GM18909 (cell line): ENCODE results near the gene ANKFN1.

Source experiments
- ATAC-seq: cut with Tn5 transposase; IDR thresholded peaks from one replicate; pipeline ENCODE4 v1.9.1; 2021; ENCODE audit warnings: mild to moderate bottlenecking; ENCODE audit not compliant: unreplicated experiment, poor library complexity

ANKFN1 gene, protein sequence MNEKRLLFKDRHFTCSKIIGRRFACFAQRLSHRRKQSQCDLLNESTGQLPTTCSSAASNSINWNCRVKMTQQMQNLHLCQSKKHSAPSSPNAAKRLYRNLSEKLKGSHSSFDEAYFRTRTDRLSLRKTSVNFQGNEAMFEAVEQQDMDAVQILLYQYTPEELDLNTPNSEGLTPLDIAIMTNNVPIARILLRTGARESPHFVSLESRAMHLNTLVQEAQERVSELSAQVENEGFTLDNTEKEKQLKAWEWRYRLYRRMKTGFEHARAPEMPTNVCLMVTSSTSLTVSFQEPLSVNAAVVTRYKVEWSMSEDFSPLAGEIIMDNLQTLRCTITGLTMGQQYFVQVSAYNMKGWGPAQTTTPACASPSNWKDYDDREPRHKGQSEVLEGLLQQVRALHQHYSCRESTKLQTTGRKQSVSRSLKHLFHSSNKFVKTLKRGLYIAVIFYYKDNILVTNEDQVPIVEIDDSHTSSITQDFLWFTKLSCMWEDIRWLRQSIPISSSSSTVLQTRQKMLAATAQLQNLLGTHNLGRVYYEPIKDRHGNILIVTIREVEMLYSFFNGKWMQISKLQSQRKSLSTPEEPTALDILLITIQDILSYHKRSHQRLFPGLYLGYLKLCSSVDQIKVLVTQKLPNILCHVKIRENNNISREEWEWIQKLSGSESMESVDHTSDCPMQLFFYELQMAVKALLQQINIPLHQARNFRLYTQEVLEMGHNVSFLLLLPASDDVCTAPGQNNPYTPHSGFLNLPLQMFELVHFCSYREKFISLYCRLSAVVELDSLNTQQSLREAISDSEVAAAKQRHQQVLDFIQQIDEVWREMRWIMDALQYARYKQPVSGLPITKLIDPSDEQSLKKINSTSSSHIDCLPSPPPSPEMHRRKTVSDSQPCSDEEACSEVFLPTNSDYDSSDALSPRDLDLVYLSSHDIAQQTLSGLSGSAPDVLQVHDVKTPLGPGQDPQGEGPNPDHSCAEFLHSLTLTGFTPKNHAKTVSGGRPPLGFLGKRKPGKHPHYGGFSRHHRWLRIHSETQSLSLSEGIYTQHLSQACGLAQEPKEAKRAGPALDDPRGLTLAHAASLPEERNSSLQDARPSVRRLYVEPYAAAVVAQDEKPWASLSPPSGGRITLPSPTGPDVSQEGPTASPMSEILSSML

DNA sequence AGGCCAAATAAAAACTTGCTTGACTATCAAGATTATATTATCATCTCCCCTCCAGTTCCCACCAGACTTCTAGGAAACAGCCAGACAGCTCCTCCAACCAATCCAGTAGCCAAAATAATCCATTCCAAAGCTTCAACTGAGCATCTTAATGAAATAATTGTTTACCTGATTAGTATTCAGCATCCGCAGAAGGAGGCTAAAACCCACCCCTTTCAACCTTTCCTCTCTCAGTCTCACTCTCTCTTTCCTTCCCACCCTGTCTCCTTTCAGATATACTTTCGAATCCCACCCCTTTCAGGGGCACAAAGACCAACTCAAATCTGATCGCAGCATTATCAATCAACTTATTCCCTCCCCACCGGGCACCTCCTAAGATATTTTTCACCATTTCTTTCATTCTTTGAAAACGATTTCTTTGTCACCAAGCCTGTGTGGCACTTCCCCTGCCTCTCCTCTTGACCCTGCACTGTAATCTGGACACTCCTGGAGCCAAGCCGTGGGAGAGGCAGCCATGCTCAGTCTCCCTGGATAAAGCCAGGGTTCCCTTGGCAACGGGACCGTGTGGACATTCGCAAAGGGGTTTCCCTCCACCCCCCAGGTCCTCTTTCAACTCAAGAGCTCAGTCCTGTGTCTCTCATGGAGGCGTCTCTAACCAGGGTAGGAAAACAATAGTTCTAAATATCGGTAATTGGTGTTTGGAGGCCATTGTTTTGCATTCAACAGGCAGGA, at the start of gene ANKFN1:
Gene ANKFN1 (plus strand): TSS at position 602 of the 729 bp plus-strand sequence. CDS start 59,193 bp downstream, outside the sequence.
- ATAC-seq: no peak

DNA sequence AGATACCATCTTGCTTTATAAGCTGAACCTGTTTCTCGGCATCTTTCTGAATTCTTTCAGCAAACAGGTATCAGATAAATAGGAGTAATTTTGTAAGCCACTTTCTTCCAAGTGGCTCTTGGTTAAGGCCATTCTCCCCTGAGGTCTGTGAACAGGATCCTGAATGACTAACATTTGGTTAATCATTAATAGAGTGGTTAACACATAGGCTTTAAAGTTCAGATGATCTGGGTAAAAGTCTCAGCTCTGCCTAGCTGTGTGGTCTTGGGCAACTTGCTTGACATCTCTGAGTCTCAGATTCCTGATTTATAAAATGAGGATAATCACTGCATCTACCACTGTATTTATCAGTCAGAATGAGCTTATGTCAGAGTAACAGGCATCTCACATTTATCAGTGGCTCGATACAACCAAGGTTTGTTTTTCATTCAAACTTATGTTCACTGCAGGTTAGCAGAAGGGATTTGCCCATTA, 44.4 kb upstream of the ANKFN1 start:
- ATAC-seq: peak; percentile 85

DNA sequence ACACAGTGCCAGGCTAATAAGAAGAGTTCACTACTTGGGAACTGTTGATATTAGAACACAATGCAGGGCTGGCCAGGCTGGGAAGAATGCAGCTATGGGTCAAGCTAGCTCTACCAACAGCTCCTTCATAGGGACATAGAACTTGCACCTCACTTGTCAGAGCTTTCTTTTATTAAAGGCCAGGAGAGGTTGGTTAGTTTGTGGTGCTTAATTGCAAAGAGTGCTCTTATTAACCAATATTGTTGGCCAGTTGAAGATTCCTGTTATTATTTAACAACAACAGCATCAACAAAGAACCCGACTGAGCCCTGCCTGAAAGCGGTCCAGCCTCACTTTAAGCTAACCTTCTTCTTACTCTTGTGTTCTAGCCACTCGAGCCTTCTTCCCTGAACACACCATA, 43.4 kb upstream of the ANKFN1 start:
- no peak for ATAC-seq

DNA sequence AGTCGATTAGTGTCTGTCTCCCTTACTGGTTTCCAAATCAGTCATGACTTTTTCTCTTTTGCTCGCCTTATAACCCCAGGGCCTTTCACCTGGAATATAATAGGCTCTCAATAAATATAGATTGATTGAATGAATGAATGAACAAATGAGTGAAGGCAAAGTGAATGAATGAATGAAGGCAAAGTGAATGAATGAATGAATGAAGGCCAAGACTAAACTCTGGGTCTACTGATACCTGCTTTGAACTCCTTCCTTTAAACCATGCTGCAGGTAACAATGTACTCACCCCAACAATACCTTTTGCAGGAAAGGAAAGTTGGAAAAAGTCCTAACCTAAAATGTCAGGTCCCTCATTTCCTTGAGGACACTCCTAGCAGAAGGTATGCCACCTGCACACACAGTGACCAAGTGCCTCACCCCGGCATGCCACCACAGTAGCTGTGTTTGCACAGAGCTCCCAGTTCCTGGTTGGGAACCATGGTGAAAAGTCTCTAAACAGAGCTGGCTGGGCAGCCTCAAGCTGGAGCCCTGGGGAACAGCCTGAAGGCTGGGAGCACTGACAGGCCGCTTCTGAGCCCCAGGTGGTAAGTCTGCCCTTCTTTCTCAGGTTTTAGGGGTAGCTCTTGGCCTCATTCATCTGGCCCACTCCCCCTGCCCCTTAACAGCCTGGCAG, 42.7 kb upstream of the ANKFN1 start:
- no peak for ATAC-seq

DNA sequence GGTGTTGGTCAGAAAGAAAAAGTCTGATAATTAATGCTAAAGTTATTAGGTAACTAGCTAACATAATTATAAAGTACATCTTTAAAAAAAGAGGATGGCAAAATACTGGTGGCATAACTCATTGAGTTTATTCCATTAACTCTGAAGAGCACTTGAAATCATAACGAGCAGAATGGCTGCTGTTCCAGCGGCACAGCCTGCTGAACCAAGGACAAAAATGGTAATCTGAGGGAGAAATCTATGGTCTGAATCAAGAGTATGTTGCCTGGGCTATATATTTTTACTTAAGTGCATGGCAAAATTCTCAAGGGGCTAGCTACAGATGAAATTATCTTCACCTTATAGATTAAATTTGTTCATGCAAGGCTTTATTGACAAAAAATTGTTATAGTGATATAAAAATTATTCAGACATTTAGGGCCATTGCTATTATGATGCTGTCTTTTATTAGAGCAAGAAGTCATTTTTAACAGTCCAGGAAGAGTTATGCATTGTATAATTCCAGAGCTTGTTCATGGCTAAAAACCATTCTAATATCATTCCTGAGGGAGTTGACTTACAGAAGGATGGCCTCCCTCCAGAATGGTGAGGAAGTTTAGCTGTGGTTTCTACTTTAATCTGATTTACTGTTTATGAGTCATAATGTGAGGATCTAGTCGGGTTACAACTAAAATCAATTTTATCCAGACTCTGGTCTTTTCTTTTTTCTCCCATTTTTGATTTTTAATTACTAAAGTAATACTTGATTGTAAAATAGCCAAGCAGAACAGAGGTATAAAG, 41.4 kb upstream of the ANKFN1 start:
- no peak for ATAC-seq

DNA sequence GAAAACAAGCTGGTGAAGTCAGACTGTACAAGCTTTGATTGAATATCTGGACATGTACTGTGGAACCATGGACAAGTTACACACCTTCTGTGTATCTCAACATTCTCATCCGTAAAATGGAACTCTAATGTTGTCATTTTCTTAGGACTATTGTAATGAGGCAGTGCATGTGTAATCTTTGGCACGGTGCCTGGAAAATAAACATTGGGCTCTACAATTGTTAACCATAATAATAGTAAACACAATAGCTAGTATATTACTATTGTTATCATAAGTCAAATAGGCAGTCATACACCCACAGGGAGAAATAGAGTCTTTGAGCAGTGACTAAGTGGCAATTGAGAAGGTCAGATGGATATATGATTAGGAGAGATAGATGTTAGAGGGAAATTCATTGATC, 39.8 kb upstream of the ANKFN1 start:
- no peak for ATAC-seq

DNA sequence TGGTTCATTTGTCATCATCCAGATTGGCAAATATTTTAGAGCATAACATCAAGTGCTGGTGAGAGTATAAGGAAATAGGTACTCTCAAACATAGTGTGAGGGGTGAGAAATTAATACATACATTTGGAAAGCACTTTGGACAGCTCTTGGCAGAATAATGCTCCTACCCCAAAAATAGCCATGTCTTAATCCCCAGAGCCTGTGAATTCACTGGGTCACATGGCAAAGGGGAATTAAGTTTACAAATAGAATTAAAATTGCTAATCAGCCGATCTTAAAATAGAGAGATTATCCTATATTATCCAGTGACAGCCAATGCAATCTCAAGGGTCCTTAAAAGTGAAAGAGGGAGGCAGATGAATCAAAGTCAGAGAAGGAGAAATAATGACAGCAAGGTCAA, 38.8 kb upstream of the ANKFN1 start:
- ATAC-seq: no peak

DNA sequence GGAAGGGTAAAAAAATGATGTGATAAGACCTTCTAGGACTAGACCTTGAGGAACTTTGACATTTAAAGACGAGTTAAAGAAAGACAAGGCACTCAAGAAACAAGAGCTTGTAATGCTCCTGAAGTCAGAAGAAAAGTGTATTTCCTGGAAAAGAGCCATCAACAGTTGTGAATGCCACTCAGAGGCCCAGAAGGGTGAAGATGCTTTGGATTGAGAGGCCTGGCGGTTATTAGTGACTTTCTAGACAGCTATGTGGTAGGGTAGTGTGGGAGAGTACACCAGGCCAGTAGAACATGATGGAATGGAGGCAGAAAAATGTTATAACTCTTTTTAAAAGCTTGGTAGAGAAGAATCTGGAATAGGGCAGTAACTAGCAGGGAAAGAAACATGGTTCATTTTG, 34.1 kb upstream of the ANKFN1 start:
- ATAC-seq: no peak

DNA sequence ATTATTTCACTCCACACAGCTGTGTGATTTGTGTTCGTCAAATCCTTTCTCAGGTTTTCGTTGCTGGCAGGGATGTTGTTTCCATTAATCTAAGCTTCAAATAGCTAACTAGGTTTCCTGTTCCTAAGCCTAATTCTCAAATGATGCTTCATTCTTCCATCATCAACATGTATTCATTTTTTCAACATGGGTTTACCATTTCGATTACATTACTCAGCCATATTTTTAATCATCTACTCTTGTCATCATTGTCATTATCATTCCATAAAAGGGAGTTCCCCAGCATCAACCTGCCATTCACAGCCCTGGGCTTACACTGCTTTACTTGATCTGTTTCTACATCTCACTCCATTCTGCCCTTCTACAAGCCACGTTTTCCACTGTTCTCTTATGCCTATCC, 33.3 kb upstream of the ANKFN1 start:
- no peak for ATAC-seq

DNA sequence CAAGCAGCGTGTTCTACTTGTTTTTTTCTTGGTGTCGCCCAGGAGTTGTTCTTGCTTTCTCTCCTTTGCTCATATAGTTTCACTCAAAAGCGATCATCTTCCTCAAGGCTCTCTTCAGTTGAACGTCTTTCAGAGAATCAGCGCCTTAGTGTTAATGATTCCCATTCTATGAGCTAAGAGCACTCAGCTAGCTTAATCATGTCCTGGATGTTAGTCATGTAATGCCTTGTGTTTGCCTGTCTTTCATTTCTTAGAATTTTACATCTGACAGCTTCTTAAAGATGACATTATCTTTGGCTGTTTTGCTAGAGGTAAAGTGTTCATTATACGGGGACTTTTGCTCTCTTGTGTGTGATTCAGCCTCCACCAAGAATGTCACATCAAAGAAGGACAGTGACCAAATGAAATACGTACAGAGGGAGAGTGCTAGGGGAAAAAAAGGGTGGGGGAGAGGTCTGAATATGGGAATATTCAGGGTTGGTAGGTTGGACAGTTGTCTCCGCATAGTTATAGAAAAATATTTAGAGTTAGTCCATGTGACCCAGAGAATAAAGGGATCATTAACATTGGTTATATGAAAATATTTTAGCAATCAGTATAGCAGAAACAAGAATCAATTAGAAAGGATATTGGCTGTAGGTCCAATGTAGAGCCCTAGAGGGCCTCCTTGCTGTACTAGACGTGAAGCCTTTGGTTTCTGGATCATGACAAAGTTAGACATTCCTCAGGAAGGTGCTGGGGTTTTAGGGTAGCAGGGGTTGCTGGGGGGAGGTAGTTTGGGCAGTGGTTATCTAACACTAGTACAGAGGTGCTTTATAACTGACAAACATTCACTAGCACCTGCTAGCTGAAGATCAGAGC, 31.9 kb upstream of the ANKFN1 start:
- ATAC-seq: no peak

DNA sequence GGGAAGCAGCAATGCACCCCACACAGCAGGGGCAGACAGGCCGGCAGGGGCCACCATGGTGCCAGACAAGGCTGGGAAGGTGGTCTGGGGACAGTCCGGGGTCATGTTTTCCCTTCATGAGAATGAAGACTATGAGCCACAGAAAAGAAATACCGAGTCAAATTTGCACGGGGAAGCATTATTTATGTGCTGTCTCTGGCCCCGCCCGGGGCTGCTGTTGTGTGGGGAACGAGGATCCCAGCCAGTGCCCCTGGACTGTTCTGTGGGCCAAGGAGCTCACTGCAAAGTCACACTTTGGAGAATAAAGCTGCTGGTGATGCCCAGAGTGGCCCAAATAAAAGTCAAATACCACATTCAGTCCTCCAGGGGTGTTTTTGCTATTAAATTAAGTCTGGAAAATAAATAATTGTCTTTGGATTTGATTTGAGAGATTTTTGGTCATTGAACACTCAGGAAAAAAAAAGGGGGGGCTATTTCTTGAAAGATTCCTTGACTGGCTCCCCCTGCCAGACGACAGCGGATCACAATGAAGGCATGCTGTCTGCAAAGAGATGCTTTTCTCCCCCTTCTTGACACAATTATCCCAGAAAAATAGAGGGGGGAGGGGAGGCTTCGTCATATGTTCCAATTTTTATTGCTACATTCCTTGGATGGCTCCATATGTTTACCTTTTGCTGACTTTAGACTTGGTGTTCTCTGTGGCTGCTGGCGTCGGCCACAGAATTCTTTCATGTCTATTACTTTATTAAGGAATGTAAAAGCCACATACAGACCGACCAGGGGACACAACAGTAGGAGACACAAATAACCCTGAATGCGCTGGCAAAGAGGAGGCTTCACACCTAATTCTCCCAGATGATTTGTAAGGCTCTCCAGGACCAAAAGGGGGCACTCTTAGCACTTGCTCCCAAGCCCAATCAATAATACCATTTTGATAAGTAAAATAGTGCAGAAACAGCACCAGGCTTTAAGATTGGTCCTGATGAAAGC, 27.1 kb upstream of the ANKFN1 start:
- no peak for ATAC-seq

DNA sequence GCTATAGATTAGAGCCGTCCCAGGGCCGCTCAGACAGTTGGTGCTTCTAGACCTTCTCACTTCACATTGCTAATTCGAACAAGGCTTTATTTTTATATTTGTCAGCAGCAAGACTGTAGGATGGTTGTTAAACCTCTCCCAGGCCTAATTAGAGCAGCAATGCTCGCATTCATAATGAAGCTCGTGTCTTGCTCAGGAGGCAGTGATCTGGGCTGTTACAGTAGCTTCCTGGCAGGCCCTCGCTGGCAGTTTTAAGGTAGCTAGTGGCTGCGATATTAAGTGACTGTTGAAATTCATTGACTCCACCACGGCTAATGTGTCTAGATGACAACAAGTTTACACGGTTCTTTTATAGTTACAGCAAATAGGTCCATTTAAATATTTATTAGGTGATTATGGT, 23.2 kb upstream of the ANKFN1 start:
- no peak for ATAC-seq

DNA sequence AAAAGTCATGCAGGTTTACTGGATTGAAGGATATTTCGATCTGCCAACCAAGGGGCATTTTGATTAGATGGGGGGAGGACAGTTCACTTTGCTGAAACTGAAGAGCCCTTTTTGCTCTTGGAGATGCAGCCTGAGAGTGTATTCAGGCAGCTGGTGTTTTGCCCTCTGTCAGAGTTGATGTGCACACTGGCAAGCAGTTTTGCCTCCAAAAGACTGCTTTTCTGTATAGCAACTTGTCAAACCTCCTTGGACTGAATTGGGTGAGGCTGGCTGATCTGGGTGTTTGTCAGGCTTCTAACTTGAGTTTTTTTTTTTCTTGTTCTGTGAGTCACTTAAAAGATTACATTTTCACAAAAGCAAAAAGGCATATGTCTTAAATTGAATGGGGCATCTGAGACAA, 22.6 kb upstream of the ANKFN1 start:
- ATAC-seq: no peak

DNA sequence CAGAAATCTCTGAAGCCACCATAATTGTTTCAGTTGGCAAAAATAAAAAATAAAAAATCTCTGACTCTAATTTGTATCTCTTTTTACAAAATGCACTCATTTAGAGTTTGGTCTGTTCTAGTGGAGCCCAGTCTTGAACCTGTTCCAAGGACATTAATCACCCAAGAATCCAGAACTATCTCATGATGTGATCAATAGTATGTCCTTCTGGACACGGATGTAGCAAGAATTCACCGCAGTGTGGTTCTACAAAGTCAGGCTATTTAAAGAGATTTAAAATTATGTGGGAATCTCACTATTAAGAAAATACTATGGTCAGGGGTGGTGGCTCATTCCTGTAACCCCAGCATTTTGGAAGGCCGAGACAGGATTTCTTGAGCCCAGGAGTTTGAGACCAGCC, 21.8 kb upstream of the ANKFN1 start:
- ATAC-seq: no peak

DNA sequence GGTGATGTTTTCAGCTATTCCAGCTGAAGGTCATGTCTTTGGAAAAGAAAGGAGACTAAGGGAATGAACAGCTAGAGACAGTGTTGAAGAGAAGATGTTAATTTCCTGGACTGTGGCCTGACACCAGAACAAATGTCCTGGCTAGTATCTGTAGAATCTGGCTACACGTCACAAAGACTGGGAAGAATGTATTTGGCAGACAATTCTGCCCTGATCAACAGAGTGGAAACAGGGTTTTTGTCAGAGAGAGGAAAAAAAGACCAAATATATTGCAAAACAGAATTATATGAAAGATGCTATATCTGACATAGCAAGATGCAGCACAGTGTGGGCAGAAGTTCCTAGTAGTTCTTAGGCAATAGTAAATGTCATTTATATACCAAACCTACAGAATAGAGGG, 17.0 kb upstream of the ANKFN1 start:
- ATAC-seq: no peak

DNA sequence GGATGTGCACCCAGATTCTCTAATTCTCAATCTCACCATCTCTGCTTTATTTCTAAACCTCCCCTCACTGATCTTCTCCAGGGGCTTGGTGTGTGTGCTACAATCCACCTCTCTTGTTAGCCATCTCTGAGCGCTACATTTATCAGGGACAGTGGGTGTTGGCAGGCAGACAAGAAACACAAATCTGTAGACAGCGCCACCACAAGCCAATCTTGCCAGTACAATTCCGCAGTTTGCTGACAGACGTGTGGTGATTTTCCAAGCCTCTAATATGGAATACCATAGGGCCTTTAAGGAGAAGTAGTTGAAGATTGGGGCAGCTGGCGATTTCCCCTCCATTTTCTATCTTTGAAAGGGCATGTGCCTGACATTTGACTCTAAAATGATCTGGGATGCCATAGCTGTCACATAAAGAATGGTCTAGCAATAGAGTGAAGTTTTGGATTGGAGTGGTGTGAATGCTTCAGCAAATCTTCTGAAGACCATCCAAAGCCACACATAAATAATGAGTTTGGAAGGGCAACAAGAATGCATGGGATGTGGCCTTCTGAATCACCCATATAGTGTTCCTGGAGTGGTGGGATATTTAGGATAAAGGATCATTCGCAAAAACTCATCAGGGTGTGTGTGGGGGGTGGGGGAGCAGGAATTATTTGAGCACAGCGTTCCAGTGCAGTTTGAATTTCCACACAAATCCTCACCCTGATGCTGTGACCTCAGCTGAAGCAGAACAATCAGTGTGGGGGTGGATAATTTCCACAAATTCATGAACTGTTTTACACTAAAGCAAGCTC, 12.0 kb upstream of the ANKFN1 start:
- ATAC-seq: no peak
